ENCODE measurements around the gene TTLL5. TPM values are rescaled to one million over a fixed set of nuclear protein-coding genes. Genes with fewer than 3 reads are reported as not detected.
"Not testable (repeated sequence)": the region's sequence is repeated elsewhere in the genome, so short reads cannot be mapped to it uniquely, and the experiment has no call there.

Gene TTLL5
- total RNA-seq, 1 experiment from 2014 or later = 15.3 TPM

- Histone ChIP-seq H3K27me3 (replicated peaks) (no peaks in the 10 kb centered on the region), H3K27ac (no peak overlapping the region), H3K36me3 (no peaks in the 10 kb centered on the region), H3K4me3 (no peak overlapping the region), H3K4me1 (replicated peaks) (no peaks in the 10 kb centered on the region), H3K9me3 (replicated peaks) (no peaks in the 10 kb centered on the region)
- DNase-seq (ENCODE audit: low read depth in 1 of 2, low spot score in 2 of 2) = no peak
These were observed 248.6 kb downstream of the TTLL5 start for GRCh38 chr14:75909630-75910029.

- Histone ChIP-seq H3K9me3 (replicated peaks) (no peaks in the 10 kb centered on the region), H3K27ac (no peak overlapping the region), H3K27me3 (replicated peaks) (no peaks in the 10 kb centered on the region), H3K4me1 (replicated peaks) (no peaks in the 10 kb centered on the region), H3K36me3 (no peaks in the 10 kb centered on the region), H3K4me3 (no peak overlapping the region)
- no peak for DNase-seq (ENCODE audit: low read depth in 1 of 2, low spot score in 2 of 2)
These were observed 249.0 kb downstream of the TTLL5 start for GRCh38 chr14:75910048-75910447.

DNA sequence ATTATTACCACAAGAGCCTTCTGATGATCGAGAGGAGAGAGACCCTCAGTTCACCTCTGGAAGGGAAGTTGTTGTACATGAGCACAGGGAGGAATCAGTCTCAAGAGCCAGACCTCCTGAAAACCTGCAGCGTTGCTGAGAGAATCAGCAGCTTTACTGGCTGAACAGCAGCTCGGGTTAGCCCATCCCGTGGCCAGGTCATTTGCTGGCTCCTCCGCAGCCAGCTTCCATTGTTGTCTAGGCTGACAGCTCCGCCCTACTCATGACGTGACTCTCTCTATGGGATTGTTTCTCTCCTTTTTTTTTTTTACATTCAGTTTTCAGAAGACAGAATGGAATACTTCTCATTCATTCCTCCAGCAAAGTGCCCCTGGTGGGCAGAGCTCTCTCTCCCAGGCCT is 250.8 kb downstream of the TTLL5 start:
- Histone ChIP-seq H3K27ac (no peak overlapping the region), H3K4me3 (no peak overlapping the region), H3K9me3 (replicated peaks) (no peaks in the 10 kb centered on the region), H3K4me1 (replicated peaks) (no peaks in the 10 kb centered on the region), H3K27me3 (replicated peaks) (no peaks in the 10 kb centered on the region), H3K36me3 (no peaks in the 10 kb centered on the region)
- DNase-seq (ENCODE audit: low read depth in 1 of 2, low spot score in 2 of 2) = peak in 1 of 2 experiments; percentile 5

GRCh38 chr14:75913183-75913582 is 252.1 kb downstream of the TTLL5 start:
- no peaks in the 10 kb centered on the region for H3K27me3 ChIP-seq (replicated peaks)
- H3K9me3 ChIP-seq (replicated peaks) = no peaks in the 10 kb centered on the region
- no peaks in the 10 kb centered on the region for H3K36me3 ChIP-seq
- H3K4me1 ChIP-seq (replicated peaks) = no peaks in the 10 kb centered on the region
- H3K27ac ChIP-seq = no peak overlapping the region
- DNase-seq (ENCODE audit: low read depth in 1 of 2, low spot score in 2 of 2) = no peak
- H3K4me3 ChIP-seq = no peak overlapping the region

GRCh38 chr14:75915045-75915444 is 254.0 kb downstream of the TTLL5 start:
- no peak for DNase-seq (ENCODE audit: low read depth in 1 of 2, low spot score in 2 of 2)
- no peak overlapping the region for H3K27ac ChIP-seq
- H3K36me3 ChIP-seq = no peaks in the 10 kb centered on the region
- H3K4me3 ChIP-seq = no peak overlapping the region
- no peaks in the 10 kb centered on the region for H3K4me1 ChIP-seq (replicated peaks)
- H3K9me3 ChIP-seq (replicated peaks) = no peaks in the 10 kb centered on the region
- no peaks in the 10 kb centered on the region for H3K27me3 ChIP-seq (replicated peaks)

DNA sequence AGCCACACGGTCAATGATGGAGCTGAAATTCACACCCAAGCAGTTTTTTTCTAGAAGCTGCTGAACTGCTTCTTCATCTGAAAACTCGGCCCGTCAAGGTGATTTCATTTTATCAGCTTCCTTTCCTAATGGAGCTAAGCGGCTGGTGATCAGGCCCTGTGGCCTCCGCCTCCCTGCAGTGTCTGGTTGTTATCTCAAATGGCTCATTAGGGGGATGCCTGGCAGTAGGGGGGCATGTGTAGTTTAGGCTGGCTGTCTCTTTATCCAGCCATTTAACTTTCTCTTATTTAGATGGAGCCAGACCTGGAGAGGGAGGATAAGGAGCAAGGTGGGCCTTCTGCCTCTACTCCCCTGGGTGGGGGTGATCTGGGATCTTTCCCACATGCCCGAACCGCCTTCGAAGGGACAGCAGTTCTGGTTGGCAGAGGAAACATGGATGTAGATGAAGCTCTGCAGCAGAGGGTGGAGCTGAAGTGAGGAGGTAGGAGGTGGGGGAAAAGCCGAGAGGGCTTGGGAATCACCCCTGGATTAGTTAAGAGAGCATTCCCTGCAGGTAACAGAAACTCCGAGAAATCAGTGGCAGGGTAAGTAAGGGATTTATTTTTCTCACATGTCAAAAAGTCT is 256.4 kb downstream of the TTLL5 start:
- Histone ChIP-seq H3K4me1 (replicated peaks) (no peaks in the 10 kb centered on the region), H3K27ac (no peak overlapping the region), H3K27me3 (replicated peaks) (no peaks in the 10 kb centered on the region), H3K9me3 (replicated peaks) (no peaks in the 10 kb centered on the region), H3K36me3 (no peaks in the 10 kb centered on the region), H3K4me3 (no peak overlapping the region)
- no peak for DNase-seq (ENCODE audit: low read depth in 1 of 2, low spot score in 2 of 2)

DNA sequence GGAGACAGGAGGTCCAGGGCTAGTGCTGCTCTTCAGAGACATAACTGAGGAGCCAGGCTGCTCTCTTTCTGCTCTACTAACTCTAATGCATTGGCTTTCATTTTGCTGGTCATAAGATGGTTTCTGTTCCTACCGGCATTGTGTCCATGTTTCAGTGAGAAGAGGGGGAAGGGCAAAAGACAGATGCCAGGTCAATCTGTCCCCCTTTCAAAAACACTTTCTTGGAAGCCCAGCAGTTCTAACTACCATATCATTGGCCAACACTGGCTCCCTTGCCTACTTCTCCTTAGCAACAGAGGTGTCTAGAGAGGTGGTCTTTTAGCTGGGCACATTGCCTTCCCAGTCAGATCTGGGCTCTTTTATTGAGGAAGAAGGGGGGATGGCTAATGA is 256.9 kb downstream of the TTLL5 start:
- Histone ChIP-seq H3K4me1 (replicated peaks) (no peaks in the 10 kb centered on the region), H3K27me3 (replicated peaks) (no peaks in the 10 kb centered on the region), H3K36me3 (no peaks in the 10 kb centered on the region), H3K27ac (no peak overlapping the region), H3K4me3 (no peak overlapping the region), H3K9me3 (replicated peaks) (no peaks in the 10 kb centered on the region)
- no peak for DNase-seq (ENCODE audit: low read depth in 1 of 2, low spot score in 2 of 2)

- not testable (repeated sequence) for H3K4me3 ChIP-seq
These were observed 259.4 kb downstream of the TTLL5 start for GRCh38 chr14:75920421-75920820.

GRCh38 chr14:75925141-75925840 is 264.2 kb downstream of the TTLL5 start:
- H3K9me3 ChIP-seq (replicated peaks); H3K27me3 ChIP-seq (replicated peaks); H3K4me3 ChIP-seq; DNase-seq (ENCODE audit: low read depth in 1 of 2, low spot score in 2 of 2); H3K36me3 ChIP-seq; H3K27ac ChIP-seq; H3K4me1 ChIP-seq (replicated peaks): not testable (repeated sequence)

More at GRCh38 chr14:75920421-75920820, 259.4 kb downstream of the TTLL5 start:
- not testable (repeated sequence) for DNase-seq (ENCODE audit: low read depth in 1 of 2, low spot score in 2 of 2); H3K9me3 ChIP-seq (replicated peaks); H3K4me1 ChIP-seq (replicated peaks); H3K27me3 ChIP-seq (replicated peaks); H3K27ac ChIP-seq; H3K36me3 ChIP-seq

DNA sequence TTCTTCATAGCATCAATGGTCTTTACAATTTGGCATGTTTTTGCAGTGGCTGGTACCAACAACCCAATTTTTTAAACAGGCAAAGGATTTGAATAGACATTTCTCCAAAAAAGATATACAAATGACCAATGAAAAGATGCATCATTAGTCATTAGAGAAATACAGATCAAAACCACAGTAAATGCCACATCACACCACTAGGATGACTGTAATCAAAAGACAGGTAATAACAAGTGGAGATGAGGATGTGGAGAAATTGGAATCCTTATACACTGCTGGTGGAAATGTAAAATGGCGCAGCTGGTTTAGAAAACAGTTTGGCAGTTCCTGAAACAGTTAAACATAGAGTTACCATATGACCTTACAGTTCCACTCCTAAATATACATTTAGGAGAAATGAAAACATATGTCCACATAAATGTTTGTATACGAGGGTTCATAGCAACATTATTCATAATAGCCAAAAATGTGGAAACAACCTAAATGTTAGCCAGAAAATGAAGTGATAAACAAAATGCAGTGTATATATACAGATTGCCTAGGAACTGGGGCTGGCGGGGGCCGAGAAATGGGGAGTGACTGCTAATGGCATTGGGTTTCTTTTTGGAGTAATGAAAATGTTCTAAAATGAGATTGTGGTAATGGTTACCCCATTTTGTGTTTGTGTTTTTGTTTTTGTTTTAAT is 265.5 kb downstream of the TTLL5 start:
- H3K27me3 ChIP-seq (replicated peaks) = no peaks in the 10 kb centered on the region
- H3K4me3 ChIP-seq = no peak overlapping the region
- H3K27ac ChIP-seq = no peak overlapping the region
- no peaks in the 10 kb centered on the region for H3K9me3 ChIP-seq (replicated peaks)
- H3K4me1 ChIP-seq (replicated peaks) = no peaks in the 10 kb centered on the region
- DNase-seq (ENCODE audit: low read depth in 1 of 2, low spot score in 2 of 2) = no peak
- no peaks in the 10 kb centered on the region for H3K36me3 ChIP-seq

- H3K27me3 ChIP-seq (replicated peaks) = no peaks in the 10 kb centered on the region
- no peak overlapping the region for H3K27ac ChIP-seq
- no peaks in the 10 kb centered on the region for H3K9me3 ChIP-seq (replicated peaks)
- DNase-seq (ENCODE audit: low read depth in 1 of 2, low spot score in 2 of 2) = no peak
- H3K4me1 ChIP-seq (replicated peaks) = no peaks in the 10 kb centered on the region
- H3K4me3 ChIP-seq = no peak overlapping the region
- H3K36me3 ChIP-seq = no peaks in the 10 kb centered on the region
These were observed 266.6 kb downstream of the TTLL5 start for GRCh38 chr14:75927564-75928087.

DNA sequence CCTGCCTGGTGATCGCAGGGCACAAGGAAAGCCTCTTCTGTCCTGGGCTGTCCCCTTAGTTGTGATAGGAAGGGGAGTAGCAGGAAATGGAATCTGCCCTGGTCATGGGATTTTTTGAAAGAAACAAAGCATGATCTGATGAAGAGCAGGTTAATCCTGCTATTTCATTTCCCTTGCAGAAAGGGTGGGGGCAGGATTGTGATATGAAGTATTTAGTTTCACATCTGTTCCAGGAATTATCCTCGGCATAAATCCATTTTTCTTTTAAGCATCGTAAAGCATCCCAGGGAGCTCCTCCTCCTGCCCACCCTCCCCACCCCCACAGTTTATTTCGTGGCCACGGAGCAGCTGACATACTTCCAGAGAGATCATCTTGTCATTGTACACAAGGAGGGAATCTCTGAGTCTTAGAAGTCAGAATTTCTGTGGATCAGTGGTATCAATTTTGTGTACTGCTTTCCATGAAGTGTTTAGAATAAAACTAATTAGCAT is 267.7 kb downstream of the TTLL5 start:
- no peak for DNase-seq (ENCODE audit: low read depth in 1 of 2, low spot score in 2 of 2)
- H3K36me3 ChIP-seq = no peaks in the 10 kb centered on the region
- H3K4me1 ChIP-seq (replicated peaks) = no peaks in the 10 kb centered on the region
- no peaks in the 10 kb centered on the region for H3K27me3 ChIP-seq (replicated peaks)
- H3K27ac ChIP-seq = no peak overlapping the region
- no peaks in the 10 kb centered on the region for H3K9me3 ChIP-seq (replicated peaks)
- H3K4me3 ChIP-seq = no peak overlapping the region

DNA sequence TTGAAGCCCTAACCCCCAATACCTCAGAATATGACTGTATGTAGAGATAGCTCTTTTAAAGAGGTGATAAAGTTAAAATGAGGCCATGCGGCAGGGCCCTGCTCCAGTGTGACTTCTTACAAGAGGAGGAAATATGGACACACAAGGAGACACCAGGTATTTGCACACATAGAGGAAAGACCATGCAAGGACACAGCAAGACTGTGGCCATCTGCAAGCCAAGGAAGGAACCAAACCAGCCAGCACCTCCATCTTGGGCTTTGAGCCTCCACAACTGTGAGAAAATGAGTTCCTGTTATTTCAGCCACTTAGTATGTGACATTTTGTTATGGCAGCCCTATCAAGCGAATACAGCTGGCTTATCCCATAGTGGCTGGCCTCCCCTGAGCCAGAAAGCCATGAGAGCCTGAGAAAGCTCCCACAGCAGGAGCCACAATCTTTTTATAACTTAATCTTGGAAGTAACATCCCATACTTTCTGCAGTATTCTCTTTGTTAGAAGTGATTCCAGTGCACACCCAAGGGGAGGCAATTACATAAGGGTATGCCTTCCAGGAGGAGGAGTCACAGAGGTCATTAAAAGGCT is 272.8 kb downstream of the TTLL5 start:
- Histone ChIP-seq H3K4me3 (no peak overlapping the region), H3K27me3 (replicated peaks) (no peaks in the 10 kb centered on the region), H3K27ac (no peak overlapping the region), H3K36me3 (no peaks in the 10 kb centered on the region), H3K4me1 (replicated peaks) (no peaks in the 10 kb centered on the region), H3K9me3 (replicated peaks) (no peaks in the 10 kb centered on the region)
- DNase-seq (ENCODE audit: low read depth in 1 of 2, low spot score in 2 of 2) = no peak

Data from SJSA1 (cell line).